Activated T-cell treated with anti-CD3 and anti-CD28 coated beads for 48 hours (primary cell): ENCODE measurements around the gene BICRA.
"Not testable (repeated sequence)": the region's sequence is repeated elsewhere in the genome, so short reads cannot be mapped to it uniquely, and the experiment has no call there.

ENCODE experiments used
- DNase-seq: peaks from one replicate; pipeline ENCODE4 v3.0.0-alpha.2; 2020; ENCODE audit warnings: low read depth

Gene BICRA

GRCh38 chr19:47631681-47632446 lies 22.9 kb downstream of the BICRA start:
- DNase-seq, result no peak

GRCh38 chr19:47633517-47633916 lies 24.6 kb downstream of the BICRA start:
- no peak for DNase-seq

GRCh38 chr19:47633996-47634395 lies 25.1 kb downstream of the BICRA start:
- no peak for DNase-seq

GRCh38 chr19:47635152-47635754 lies 26.3 kb downstream of the BICRA start:
- DNase-seq, result not testable (repeated sequence)

GRCh38 chr19:47637550-47637949 lies 28.6 kb downstream of the BICRA start:
- no peak for DNase-seq

GRCh38 chr19:47641891-47642485 lies 33.1 kb downstream of the BICRA start:
- DNase-seq, result no peak

GRCh38 chr19:47643281-47643680 lies 34.3 kb downstream of the BICRA start:
- DNase-seq, result no peak

GRCh38 chr19:47644199-47644598 lies 35.3 kb downstream of the BICRA start:
- DNase-seq, result no peak

- no peak for DNase-seq
Measured at GRCh38 chr19:47644743-47645482, 36.0 kb downstream of the BICRA start.

- DNase-seq, result no peak
Measured at GRCh38 chr19:47646924-47647323, 38.0 kb downstream of the BICRA start.

GRCh38 chr19:47649588-47649987 lies 40.7 kb downstream of the BICRA start:
- DNase-seq, result no peak

GRCh38 chr19:47650700-47651099 lies 41.8 kb downstream of the BICRA start:
- no peak for DNase-seq

GRCh38 chr19:47651132-47651531 lies 42.2 kb downstream of the BICRA start:
- no peak for DNase-seq

- DNase-seq, result no peak
Measured at GRCh38 chr19:47651691-47652090, 42.8 kb downstream of the BICRA start.

- no peak for DNase-seq
Measured at GRCh38 chr19:47652285-47652684, 43.4 kb downstream of the BICRA start.

GRCh38 chr19:47653856-47654255 lies 44.9 kb downstream of the BICRA start:
- no peak for DNase-seq

- DNase-seq, result no peak
Measured at GRCh38 chr19:47657719-47658118, 48.8 kb downstream of the BICRA start.

- DNase-seq, result no peak
Measured at GRCh38 chr19:47658431-47659348, 49.8 kb downstream of the BICRA start.

- no peak for DNase-seq
Measured at GRCh38 chr19:47660435-47660832, 51.5 kb downstream of the BICRA start.

- DNase-seq, result no peak
Measured at GRCh38 chr19:47661161-47661560, 52.2 kb downstream of the BICRA start.

GRCh38 chr19:47661611-47662010 lies 52.7 kb downstream of the BICRA start:
- no peak for DNase-seq
